Measurements from ENCODE around the gene RHOF. TPM values are rescaled to one million over a fixed set of nuclear protein-coding genes. Genes with fewer than 3 reads are reported as not detected.

RHOF gene
- total RNA-seq, 1 donor from 2014 or later: 194 TPM

DNA sequence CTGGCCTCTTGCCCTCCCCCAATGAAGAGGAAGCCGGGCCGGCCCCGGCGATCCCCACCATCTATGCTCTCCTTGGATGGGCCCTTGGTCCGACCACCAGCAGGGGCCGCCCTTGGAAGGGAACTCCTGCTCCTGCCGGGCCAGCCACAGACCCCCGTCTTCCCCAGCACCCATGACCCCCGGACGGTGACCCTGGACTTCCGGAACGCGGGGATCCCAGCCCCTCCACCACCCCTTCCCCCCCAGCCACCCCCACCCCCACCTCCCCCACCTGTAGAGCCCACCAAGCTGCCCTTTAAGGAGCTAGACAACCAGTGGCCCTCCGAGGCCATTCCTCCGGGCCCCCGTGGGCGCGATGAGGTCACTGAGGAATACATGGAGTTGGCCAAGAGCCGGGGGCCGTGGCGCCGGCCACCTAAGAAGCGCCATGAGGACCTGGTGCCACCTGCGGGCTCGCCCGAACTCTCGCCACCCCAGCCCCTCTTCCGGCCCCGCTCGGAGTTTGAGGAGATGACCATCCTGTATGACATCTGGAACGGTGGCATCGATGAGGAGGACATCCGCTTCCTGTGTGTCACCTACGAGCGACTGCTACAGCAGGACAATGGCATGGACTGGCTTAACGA lies 29.7 kb upstream of the RHOF start:
- Histone ChIP-seq H3K36me3 (ENCODE audit: control insufficient read depth, insufficient read depth, low read length) (peaks cover 5% of the 10 kb centered on the region), H3K4me3 (ENCODE audit: low read depth, low read length) (no peak overlapping the region), H3K27me3 (ENCODE audit: control insufficient read depth, insufficient read depth, low read length) (no peaks in the 10 kb centered on the region)
- peak; percentile 18 for TF ChIP-seq CTCF (IDR thresholded peaks at IDR 0.05; ENCODE audit: insufficient read depth, low read length, poor library complexity, severe bottlenecking)
- DNase-seq (ENCODE audit: low read depth): no peak

DNA sequence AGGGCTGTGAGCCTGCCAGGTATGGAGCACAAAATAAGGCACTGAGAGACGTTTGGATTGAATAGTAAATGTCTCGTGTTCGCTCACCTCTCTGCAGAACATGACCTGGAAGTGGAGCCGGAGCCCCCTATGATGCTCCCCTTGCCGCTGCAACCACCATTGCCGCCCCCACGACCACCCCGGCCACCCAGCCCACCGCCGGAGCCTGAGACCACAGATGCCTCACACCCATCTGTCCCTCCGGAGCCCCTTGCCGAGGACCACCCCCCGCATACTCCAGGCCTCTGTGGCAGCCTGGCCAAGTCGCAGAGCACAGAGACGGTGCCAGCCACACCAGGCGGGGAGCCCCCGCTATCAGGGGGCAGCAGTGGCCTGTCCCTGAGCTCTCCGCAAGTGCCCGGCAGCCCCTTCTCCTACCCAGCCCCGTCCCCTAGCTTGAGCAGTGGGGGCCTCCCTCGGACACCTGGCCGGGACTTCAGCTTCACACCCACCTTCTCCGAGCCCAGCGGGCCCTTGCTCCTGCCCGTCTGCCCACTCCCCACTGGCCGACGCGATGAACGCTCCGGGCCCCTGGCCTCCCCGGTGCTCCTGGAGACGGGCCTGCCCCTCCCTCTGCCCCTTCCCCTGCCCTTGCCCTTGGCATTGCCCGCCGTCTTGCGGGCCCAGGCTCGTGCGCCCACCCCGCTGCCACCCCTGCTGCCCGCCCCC lies 29.1 kb upstream of the RHOF start:
- peaks cover 2% of the 10 kb centered on the region for H3K36me3 ChIP-seq (ENCODE audit: control insufficient read depth, insufficient read depth, low read length)
- TF ChIP-seq CTCF (IDR thresholded peaks at IDR 0.05; ENCODE audit: insufficient read depth, low read length, poor library complexity, severe bottlenecking): no peak
- no peaks in the 10 kb centered on the region for H3K27me3 ChIP-seq (ENCODE audit: control insufficient read depth, insufficient read depth, low read length)
- H3K4me3 ChIP-seq (ENCODE audit: low read depth, low read length): no peak overlapping the region
- no peak for DNase-seq (ENCODE audit: low read depth)

GRCh38 chr12:121820056-121820455 lies 26.6 kb upstream of the RHOF start:
- TF ChIP-seq CTCF (IDR thresholded peaks at IDR 0.05; ENCODE audit: insufficient read depth, low read length, poor library complexity, severe bottlenecking): no peak
- no peaks in the 10 kb centered on the region for H3K27me3 ChIP-seq (ENCODE audit: control insufficient read depth, insufficient read depth, low read length)
- H3K36me3 ChIP-seq (ENCODE audit: control insufficient read depth, insufficient read depth, low read length): peaks cover 3% of the 10 kb centered on the region
- DNase-seq (ENCODE audit: low read depth): no peak
- H3K4me3 ChIP-seq (ENCODE audit: low read depth, low read length): no peak overlapping the region

GRCh38 chr12:121819212-121819949 lies 25.9 kb upstream of the RHOF start:
- TF ChIP-seq CTCF (IDR thresholded peaks at IDR 0.05; ENCODE audit: insufficient read depth, low read length, poor library complexity, severe bottlenecking): no peak
- no peak for DNase-seq (ENCODE audit: low read depth)
- H3K27me3 ChIP-seq (ENCODE audit: control insufficient read depth, insufficient read depth, low read length): no peaks in the 10 kb centered on the region
- H3K36me3 ChIP-seq (ENCODE audit: control insufficient read depth, insufficient read depth, low read length): peaks cover 3% of the 10 kb centered on the region
- no peak overlapping the region for H3K4me3 ChIP-seq (ENCODE audit: low read depth, low read length)

DNA sequence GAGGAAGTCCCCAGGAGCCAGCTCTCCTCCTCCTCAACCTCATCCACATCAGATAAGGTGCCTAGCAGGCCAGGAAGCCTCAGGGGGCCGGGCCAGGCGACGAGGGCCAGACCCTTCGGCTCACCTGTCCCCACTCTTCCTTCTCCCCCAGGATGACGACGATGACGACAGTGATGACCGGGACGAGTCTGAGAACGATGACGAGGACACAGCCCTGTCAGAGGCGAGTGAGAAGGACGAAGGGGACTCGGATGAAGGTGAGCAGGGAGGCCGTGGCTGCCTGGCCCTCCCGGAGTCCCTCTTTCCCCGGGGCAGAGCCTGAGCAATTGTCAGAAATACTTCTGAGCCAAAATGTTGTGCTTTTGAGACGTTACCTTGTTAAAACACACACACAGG lies 24.2 kb upstream of the RHOF start:
- TF ChIP-seq CTCF (IDR thresholded peaks at IDR 0.05; ENCODE audit: insufficient read depth, low read length, poor library complexity, severe bottlenecking): no peak
- no peak for DNase-seq (ENCODE audit: low read depth)
- Histone ChIP-seq H3K36me3 (ENCODE audit: control insufficient read depth, insufficient read depth, low read length) (peaks cover 5% of the 10 kb centered on the region), H3K4me3 (ENCODE audit: low read depth, low read length) (no peak overlapping the region), H3K27me3 (ENCODE audit: control insufficient read depth, insufficient read depth, low read length) (no peaks in the 10 kb centered on the region)
